GM12874 (cell line): ENCODE measurements around the gene GLOD4.

Experiments used
- CTCF ChIP-seq: IDR thresholded peaks from 2 replicates; pipeline ENCODE4 v1.5.1; 2011; ENCODE audit warnings: low read depth, mild to moderate bottlenecking, control low read depth, low read length, moderate library complexity; ENCODE audit not compliant: insufficient read depth

Gene GLOD4

GRCh38 chr17:806346-806745, 24.3 kb upstream of the GLOD4 start:
- no peak for TF ChIP-seq CTCF

GRCh38 chr17:804541-805435, 22.7 kb upstream of the GLOD4 start:
- TF ChIP-seq CTCF = no peak

- TF ChIP-seq CTCF = no peak
Measured at GRCh38 chr17:802901-803881, 21.1 kb upstream of the GLOD4 start.

GRCh38 chr17:802481-802880, 20.4 kb upstream of the GLOD4 start:
- TF ChIP-seq CTCF = no peak

GRCh38 chr17:801660-802059, 19.6 kb upstream of the GLOD4 start:
- no peak for TF ChIP-seq CTCF

- no peak for TF ChIP-seq CTCF
Measured at GRCh38 chr17:800446-801242, 18.6 kb upstream of the GLOD4 start.
